ENCODE data around the gene VSIG2.
"Not testable (repeated sequence)": the region's sequence is repeated elsewhere in the genome, so short reads cannot be mapped to it uniquely, and the experiment has no call there.

Gene VSIG2, protein sequence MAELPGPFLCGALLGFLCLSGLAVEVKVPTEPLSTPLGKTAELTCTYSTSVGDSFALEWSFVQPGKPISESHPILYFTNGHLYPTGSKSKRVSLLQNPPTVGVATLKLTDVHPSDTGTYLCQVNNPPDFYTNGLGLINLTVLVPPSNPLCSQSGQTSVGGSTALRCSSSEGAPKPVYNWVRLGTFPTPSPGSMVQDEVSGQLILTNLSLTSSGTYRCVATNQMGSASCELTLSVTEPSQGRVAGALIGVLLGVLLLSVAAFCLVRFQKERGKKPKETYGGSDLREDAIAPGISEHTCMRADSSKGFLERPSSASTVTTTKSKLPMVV

DNA sequence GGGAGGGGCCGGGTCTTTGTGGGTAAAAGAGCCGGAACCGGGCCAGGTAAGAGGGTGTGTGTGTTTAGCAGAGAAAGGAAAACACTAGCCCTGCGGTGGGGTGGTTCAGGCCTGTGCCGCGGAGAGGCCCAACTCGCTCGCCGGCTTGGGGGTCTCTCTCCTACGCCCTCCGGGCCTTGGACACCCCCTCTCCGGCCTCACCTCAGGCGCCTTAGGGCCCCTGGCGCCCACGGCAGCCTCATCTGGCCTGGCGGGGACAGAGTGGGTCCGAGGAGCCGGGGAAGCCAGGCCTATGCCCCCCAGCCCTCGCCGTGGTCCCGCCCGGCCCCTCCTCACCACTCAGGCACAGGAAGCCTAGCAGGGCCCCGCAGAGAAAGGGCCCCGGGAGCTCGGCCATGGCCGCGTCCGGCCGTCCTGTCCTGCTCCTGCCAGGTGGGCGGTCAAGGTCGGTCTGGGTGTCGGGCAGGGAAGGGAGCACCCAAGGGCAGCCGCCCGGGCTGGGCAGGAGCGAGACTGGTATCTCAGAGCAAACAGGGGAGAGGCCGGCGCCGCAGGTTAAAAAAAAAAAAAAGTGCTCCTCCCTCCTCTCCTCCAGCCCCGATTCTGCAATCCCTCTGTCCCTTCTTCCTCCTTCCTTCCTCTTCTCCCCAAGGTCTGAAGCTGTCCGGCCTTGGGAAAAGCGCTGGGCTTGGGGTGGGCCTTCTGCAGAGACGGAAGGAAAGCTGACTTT is at the start of gene VSIG2:
VSIG2 (minus strand) TSS at position 515 of the 730 bp plus-strand sequence; CDS start at position 397, 118 bp downstream.
- no peak for DNase-seq

DNA sequence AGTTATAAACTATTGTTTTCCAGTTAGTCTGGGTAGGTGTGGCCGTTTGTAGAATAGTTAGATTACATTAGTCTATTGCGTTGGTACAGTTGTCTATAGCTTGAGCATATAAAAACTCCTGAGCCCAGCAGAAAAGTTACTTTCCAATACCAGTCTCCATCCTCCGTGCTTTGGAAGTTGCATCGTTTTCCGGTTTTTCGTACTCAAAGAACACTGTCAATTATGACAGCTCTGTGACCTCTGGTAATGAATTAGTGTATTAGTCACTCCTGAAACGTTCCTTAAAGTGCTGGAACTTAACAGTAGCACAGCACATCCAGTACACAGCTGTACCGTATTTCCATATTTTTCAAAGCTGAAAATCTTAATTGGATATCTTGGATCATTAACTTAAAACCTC is 49.0 kb upstream of the VSIG2 start:
- DNase-seq = no peak

DNA sequence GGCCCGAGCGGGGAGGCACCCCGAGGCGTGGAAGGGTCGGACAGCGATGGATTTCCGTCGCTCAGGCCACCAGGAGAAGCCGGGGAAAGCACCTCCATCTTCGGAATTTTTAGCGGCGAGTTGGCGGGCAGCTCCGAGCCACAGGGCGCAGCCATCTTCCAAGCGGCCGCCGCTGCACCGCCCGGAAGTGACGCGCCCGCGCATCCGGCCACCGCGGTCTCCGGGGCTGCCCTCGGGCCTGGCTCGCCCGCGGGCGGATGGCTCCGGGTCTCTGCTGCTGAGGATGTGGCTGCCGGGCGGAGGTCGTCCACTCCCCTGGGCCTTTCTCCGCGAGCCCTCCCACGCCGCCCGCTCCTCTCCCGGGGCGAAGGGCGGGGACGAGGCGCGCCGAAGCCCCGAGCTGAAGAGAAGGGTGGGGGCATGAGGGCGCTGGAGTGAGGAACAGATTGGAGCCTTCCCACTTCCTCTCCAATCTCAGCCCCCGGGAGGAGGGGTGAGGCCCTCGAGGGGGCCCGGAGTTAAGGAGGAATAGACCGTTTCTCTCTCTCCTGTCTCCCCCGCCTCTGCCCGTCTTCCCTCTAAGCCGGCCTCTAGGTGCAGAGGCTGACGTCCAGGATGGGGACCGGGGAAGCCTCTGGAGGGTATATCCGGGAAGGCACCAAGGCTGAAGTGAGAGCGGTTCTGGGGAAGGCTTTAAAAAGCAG is 48.3 kb upstream of the VSIG2 start, which contains the start of gene MSANTD2:
MSANTD2 (minus strand) TSS at position 181 of the 704 bp plus-strand sequence; CDS start at position 155, 26 bp downstream.
- peak; percentile 78 for DNase-seq

DNA sequence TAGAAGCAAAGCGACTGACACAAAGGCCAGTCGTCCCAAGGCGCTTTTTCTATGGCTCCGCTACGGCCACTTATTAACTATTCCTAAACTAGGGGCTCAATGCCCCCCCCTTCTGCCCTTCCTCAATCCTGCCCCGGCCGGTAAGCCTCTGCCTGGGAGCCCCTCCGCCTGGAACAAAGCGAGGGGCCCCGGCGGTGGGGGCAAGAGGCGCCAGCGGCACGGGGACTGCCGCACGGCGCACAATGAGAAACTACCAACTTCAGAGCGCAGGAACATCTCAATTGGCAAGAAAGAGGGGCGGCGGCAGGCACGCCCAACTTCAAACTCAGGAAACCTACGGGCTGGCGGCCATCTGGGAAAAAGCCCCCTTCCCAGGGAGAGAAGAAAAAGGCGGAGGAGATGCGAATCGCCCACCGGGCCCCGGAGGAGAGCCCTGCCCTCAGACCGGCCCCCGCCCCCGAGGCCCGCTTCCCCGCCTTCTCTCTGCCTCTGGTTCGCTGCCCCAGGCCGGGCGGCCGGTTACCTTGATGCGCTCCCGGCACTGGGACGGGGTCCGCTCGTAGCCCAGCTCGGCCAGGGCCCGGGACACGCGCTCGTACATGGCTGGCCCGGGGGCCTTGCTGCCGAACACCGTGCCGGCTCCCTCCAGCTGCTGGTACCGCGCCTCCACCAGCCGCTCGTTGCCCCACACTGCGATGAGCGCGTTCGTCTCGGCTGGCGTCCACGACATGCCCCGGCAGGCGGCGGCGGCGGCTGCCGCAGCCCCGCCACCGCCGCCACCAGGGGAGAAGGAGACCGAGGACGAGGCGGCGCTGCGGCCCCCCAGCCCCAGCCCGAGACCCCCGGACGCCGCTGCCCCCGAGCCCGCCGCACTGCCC is 47.5 kb upstream of the VSIG2 start:
- DNase-seq = peak; percentile 30

DNA sequence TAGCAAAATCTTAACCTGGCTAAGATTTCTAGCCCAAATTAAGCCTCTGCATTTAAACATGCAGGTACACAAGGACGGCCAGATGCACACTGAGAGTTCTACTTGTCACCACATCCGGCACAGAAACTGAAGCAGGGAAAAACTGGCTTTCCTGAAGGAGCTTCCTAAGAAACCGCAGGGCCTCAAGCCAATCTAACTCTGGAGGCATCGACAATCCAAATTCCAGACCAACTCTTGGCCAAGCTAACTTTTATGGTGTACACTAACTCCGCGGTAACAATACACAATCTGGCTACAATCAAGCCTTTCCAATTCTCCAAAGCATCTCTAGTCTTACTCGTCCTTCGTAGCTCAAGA is 46.9 kb upstream of the VSIG2 start:
- no peak for DNase-seq

DNA sequence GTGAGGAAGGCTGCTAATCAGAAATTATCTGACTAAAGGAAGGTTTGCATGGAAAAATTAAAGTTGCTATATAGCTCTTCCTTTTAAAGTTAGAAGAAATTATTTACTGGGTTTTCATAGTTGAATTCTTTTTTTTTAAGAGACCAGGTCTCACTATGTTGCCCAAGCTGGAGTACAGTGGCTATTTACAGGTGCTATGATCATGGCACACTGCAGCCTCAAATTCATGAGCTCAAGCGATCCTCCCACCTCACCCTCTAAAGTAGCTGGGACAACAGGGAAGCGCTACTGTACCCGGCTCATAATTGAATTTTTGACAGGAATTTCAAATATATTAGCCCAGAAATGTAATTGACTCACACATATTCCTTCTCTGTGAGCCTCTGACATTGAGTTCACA is 44.3 kb upstream of the VSIG2 start:
- no peak for DNase-seq

DNA sequence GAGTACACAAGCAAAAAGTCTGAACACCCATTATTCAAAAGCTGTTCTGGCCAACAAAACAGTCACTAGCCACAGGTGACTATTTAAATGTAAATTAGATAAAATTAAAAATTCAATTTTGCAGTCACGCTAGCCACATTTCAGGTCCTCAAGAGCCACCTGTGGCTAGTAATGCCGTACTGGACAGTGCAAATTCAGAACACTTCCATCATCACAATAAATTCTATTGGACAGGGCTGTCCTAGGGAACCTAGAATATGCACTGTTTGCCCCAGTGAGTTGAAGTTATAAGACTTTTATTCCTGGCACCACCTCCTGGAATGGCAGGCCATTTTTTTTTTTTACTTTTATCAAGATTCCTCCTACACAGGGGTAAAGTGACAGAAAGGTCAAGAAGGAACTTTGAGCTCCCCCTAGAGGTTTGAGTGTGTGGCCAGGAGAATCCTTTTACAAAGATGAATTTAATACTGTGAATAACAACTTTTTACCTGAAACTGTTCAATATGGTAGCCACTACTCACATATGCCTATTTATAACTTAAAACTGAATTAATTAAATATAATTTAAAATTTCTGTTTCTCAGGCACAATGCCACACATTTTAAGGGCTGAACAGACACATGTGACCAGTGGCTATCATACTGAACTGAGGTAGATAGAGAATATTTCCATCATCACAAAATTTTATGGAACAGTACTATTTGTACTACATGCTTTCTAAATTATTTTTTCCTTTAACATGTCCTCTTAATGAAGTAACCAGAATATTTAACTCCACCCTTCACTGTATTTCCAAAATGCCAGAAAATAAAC is 41.6 kb upstream of the VSIG2 start:
- peak; percentile 27 for DNase-seq

DNA sequence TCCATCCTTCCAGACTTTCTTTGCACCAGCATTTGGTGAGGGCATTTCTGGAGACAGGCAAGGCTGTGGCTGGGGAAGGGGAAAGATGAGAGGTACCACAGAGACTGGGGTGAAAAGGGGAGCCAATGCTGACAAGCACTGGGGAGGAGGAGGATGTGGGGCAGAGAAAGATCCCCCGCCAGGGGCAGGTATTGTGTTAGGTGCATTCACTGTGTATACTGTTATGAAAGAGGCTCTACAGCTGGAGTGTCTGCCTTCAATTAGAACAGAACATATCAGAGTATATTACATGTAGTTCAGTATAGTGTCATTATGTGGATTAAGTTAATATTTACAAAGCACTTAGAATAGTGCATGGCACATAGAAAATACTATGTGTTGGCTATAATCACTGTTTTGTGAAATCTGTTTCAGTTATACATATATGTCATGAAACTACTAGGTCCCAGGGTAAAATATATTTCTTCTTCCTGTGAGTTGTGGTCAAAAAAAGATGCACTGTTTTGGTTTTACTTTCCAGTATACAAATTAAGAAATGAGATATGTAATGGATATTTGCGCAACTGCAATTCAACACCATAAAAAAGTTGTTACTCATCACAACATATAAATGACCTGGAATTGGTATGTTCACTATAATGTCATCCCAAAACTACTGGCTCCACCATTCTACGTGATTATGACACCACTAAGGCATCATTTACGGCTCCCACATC is 39.7 kb upstream of the VSIG2 start:
- DNase-seq = no peak

DNA sequence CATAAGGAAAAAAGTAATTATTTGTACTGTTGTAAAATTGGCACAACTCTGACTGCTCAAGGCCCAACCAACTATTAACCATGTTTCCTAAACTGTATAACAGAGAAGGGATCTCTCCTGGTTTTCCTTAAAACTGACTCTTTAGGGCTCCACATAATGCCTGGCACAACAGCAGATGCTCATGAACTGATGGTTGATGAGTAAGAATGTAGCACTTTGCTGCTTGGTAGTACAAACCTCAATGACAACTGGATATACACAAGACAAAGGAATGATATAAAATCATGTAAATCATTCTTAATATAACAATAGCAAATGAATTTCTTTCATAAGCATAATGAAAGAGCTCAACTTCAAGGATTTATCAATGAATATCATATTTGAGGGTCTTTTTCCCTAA is 36.5 kb upstream of the VSIG2 start:
- DNase-seq = no peak

DNA sequence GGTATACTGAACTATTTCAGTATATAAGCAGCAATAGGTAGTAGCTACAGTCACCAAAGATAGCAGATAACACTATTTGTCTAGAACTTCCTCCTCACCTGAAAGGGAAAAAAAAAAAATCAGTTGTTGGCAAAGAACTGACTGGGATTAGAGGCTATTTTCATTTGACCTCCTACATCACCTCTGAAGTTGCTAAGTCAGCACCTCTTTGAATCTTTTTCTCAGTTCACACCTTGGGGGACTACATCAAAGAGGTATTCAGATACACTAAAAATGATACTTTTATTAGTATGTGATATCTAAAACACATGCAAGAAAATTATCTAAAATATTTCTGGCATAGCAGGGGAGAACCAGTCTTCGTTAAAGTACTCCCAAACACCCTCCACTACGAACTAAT is 32.0 kb upstream of the VSIG2 start:
- DNase-seq = no peak

DNA sequence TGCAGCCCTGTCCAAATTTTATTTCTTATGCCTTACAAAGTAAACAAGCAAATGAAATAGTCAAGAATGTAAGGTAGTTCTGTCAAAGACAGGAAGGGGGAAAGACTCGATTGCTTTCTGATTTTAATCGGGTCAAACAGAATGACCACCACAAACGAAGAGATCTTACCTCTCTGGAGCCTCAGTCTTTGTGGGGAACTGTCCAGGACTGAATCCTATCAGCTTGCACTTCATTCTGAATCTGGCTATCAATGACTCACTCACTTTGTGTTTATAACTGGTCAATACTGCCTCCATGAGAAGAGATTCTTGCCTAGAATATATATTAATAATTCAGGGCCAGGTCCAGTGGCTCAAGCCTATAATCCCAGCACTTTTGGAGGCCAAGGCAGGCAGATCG is 30.9 kb upstream of the VSIG2 start:
- DNase-seq = no peak

DNA sequence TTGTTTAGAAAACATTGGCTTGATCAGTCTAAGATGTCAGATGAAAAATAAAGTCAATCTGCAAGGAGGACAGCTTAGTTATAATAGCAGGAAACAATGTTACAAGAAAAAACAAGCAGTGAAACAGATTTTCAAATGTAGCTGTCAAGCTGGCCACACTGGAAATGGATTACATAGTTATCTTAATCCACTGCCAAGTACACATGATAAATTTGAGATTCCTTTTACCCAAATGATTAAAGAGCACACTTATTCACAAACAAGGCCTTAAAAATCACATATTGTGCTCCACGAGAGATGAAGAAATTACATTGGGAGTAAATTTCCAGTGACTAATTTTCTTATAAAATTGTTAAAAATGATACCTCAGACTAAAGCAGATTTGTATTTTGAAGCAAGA is 27.5 kb upstream of the VSIG2 start:
- no peak for DNase-seq

DNA sequence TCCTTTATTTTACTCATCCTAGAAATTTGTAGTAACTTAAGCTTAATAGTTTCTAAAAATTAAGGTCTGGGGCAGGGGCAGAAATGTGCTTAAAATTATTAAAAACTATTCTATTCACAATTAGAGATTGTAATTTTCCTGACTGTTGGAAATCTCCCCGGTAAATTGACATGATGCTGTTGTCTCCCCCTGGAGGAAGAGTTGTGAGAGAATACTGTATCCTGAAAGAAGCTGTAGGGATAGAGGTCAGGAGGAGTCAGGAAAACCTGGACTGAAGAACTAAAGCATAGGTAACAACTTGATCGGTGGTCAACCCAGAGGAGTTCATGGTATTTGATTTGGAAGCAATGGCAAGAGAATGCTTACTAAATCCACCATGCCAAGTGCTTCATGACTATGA is 26.2 kb upstream of the VSIG2 start:
- no peak for DNase-seq

DNA sequence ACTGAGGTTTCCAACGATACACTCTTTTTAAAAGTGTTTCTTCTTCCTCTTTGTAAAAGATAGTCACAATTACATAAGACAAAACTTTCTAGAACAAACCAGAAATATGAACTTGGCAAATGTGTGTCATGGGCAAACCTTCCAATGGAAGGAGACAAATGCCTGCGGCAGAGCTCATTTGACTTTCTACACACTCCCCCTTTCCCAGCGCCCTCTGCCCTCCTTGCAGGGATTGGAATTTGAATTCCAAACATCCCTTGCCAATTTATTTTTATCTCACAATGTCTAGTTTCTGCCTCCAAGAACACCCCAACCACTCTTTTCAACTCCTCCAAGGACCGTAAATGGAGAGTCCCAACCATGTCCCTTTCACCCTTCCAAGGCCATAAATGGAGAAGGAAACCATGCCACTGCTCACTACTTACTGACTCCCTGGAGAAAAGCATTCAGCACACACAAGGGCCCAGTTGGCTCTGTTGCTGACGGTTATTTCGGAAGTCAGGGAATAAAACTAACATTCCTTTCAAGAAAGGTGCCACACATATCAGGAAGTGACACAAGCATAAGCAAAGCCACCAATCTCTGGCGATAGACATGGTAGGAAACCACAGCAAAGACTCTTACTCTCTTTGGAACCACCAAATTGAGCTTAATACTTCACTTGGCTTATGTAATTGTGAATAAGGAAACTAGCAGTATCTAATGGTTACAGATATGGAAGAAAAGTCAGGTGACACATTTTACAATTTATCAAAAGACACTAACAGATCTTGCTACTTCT is 25.0 kb upstream of the VSIG2 start:
- no peak for DNase-seq

DNA sequence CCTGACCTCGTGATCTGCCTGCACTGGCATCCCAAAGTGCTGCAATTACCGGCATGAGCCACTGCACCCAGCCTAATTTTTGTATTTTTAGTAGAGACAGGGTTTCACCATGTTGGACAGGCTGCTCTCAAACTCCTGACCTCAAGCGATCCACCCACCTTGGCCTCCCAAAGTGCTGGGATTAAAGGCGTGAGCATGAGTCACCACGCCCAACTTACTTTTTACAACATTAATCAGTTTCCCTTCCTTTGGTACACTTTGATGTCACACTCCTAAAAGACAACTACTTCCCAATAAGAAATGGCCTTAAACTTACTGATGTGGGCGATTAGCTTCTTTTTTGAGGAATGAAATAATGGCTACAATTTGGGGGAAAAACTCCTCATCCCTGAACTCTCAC is 18.9 kb upstream of the VSIG2 start:
- DNase-seq = not testable (repeated sequence)

DNA sequence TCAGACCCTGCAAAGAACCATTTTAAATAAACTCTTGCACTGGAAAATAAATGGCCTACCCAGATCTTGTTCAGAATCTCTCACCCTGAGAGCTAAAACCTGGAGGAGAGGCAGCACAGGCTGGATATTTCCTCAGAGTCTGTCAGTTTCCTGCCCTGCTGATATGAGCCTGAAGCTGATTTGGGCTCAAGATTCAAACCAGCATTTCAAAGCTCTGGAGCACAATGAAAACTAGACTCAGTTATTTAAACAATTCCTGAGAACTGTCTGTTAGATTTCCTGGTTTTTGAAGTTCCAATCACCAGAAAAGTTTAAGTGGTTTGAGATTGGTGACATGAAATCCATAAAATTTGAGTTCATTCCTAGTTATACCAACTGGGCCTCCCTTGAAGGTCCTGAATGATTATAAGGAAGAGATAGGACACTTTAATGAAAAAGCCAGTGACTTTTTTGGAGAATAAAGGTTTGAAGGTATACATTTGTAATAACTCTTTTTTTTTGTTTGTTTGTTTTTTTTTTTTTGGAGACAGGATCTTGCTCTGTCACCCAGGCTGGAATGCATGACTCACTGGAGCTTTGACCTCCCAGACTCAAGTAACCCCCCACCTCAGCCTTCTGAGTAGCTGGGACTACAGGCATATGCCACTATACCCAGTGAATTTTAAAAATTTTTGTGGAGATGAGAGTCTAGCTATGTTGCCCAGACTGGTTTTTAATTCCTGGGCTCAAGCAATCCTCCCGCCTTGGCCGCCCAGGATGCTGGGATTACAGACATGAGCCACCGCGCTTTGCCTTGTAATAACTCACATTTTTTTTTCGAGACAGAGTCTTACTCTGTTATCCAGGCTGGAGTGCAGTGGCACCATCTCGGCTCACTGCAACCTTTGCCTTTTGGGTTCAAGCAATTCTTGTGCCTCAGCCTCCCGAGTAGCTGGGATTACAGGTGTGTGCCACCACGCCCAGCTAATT is 18.0 kb upstream of the VSIG2 start:
- DNase-seq = no peak

DNA sequence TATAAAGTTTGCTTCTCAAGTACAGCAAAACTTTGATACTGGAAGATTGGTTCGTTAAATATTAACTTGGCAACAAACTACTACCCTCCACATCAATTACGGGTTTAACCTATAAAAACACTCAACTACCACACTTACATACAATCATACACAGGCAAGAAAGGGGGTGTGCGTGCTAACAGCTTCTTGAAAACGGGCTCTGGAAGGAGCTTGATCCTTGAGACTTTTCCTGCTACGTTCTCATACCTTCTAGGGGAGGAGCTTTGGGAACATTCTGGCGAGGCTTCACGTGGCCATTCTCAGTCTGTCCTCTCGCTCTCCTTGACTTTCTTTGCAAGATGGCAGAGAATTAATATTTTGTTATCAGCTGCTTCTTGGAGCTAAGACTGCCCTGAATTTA is 16.9 kb upstream of the VSIG2 start:
- DNase-seq = no peak

DNA sequence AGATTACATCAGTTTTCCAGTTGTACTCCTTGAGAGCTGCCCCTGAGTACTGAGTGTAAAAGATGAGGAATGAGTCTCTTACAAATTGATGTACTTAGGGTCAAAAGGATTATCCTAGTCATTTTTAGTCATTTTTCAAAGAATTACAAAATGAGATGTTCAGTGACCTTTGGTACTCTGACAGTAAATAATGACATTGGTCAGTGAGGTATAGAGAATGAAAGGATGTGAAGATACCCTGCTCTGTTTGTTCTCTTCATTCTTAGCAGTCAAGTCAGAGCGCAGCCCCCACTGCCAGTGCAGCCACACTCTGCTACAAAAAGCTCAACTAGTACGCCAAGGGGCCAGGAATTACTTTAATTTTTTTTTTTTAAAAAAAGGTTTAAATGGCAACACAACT is 14.1 kb upstream of the VSIG2 start:
- DNase-seq = no peak

Data from stimulated activated CD4-positive, alpha-beta T cell treated with anti-CD3 and anti-CD28 coated beads, Interleukin-4, amount 100 ng/mL, for 24 hours (primary cell).